Retina (tissue), 1 donor: ENCODE measurements around the gene POLR2I.
"Not testable (repeated sequence)": the region's sequence is repeated elsewhere in the genome, so short reads cannot be mapped to it uniquely, and the experiment has no call there.

ENCODE experiments used
- DNase-seq: peaks from one replicate; pipeline ENCODE4 v3.0.0-alpha.2; 2016

The POLR2I gene

DNA sequence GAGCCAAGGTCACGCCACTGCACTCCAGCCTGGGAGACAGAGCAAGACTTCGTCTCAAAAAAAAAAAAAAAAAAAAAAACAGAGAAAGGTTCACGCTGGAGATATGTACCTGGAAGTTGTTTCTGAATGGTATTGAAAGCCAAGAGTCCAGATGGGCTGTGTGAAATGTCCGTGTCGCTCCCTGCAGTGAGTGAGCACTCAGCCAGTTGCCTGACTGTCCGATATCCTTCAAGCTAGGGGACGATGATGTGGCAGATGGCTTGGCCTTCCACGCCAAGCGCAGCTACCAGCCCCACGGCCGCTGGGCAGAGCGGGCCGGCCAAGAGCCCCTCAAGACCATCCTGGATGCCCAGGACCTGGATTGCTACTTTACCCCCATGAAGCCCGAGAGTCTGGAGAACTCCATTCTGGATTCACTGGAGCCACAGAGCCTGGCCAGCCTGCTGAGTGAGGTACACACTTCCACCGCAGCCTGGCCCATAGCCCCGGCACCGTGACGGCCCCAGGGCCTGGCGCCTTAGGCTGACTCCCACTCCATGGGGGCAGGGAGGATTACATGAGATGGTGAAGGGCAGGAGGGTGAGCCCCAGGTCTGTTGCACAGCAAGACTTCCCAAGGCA, 15.4 kb downstream of the POLR2I start:
- DNase-seq, result no peak

DNA sequence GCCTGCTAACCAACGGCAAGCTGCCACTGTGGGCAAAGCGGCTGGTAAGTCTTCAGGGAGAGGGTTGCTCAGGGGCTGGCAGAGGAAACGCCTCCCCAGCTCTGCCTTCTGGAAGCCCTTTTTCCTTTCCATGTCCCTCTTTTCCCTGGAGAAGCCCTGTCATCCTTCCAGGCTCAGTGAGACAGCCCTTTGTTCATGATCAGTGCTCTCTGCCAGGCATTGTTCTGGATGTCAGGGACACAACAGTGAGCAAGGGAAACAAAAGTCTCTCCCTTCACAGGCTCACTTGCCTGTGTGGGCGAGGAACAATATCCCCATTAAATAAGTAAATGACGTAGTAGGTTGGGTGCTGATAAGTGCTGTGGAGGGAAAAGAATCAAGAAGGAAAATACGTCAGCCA, 17.6 kb downstream of the POLR2I start:
- no peak for DNase-seq

DNA sequence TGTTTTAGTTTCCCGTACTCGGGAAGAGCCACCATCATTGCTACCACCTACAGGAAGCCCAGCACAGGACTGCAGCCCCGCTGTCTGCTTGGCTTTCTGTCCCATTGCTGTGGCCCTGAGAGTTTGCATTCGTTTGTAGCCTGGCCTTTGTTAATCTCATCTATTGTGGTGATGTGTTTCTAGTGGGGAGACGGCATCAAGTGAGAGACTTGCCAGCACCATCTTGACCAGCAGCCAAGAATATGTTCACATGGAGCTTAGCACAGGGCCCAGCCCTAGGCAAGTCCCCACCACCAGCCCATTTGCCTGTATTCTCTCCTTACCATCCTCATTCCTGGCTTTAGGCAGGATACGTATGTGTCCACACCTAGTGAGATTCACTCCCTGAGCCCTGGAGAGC, 21.0 kb downstream of the POLR2I start:
- DNase-seq, result no peak

- DNase-seq, result no peak
Measured at GRCh38 chr19:36093146-36093662, 21.5 kb downstream of the POLR2I start.

DNA sequence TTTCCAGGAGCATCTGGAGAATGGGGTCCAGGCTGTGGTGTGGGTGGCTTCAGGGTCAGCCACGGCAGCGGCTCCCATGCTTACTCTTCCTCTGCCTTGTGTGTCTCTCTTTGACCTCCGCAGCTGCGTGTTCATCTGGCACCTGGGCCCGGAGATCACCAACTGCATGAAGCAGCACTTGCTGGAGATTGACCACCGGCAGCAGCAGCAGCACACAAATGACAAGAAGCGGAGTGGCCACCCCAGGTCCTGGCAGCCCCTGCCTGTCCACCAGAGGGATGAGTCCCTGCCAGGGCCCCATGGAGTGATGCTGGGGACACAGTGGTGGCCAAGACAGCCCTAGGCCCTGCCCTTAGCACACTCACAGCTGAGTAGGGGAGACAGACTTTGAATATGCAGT, 22.1 kb downstream of the POLR2I start:
- DNase-seq, result no peak

DNA sequence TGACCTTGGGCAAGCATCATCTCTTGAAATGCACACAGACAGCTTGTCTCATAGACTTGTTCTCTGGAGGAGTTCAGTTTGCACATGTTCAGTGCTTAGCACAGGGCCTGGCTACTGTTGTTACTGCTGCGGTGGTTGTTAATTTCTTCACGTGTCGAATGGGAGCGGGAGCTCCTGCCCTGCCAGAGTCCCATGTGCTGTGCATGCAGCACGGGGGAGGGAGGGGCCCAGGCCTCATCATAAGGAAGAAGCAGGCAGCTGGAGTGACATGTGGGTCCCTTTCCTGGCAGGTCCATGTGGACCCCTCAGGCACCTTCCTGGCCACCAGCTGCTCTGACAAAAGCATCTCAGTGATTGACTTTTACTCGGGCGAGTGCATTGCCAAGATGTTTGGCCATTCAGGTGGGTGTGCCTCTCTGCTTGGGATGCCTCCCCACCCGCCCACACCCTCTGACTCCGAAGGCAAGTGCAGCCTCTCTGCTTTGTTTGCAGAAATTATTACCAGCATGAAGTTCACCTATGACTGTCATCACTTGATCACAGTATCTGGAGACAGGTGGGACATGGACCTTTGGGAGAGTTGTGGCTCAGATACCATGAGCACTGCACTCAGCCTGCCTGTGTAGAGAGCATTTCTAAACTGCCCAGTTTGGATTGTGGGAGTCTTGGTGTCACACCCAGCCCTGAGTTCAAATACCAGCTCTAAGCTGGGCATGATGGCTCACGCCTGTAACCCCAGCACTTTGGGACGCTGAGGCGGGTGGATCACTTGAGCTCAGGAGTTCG, 23.6 kb downstream of the POLR2I start:
- no peak for DNase-seq

DNA sequence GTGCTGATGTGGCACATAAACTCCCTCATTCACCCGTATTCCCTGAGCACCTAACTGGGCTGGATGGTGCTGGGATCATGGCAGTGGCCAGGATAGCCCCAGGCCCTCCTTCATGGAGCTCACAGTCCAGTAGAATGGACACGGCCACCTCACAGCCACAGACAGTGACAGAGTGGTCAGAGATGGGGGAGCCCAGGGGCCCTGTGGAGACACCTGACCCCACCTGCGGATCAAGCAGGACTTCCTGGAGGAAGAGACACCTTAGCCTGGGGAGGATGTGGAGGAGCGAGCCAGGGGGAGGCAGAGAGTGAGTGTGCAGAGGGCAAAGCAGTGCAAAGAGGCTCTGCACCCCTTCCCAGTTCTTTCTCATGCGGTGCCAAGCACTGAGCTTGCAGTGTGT, 24.8 kb downstream of the POLR2I start:
- no peak for DNase-seq

DNA sequence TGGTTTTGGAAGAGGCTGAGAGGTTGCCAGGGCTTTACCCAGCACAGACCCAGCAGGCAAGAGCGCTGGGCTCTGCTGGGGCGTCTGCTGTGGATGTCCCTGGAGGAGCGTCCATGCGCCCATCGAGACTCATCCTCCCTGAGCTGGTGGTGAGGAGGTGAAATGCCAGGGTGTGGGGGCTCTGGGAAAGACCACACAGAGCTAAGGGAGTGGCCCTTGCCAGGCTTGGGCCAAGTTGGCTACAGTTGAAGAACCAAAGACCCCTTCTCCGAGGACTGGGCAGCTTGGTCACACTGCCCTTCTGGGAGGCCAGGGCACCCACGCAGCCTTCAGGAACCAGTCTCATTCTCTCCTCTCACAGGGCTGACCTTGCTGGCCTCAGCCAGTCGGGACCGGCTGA, 28.3 kb downstream of the POLR2I start:
- DNase-seq, result no peak

DNA sequence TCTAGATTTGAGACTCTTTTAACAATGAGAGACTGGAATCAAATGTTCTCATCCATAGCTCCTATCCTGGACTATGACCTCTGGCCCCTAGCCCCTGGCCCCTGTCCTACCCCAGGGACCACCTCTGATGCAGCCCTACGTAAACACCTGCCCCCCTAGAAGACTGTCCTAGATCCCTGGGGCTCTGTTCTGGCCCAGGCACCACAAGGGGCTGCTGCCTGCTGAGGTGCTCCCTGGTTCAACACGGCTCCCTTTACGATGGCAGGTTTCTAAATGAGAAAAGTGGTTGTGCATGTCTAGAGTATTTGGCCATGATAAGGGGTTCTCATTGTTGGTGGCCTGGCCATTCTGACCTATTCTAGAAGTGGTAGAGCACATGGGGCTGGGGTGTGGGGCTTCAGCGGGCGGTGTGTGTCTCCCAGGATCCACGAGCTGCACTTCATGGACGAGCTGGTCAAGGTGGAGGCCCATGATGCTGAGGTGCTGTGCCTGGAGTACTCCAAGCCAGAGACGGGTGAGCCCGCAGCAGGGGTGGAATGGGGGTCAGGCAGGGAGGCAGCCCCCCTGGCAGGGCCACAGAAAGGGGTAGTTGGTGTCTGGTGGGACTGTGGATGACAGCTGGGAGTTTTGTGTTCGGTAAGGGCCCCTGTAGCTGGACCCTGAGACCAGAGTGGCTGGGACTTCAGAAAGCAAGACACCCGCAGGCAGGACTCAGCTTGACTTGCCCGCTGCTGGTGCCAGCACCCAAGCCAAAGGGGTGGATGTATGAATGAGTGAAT, 30.3 kb downstream of the POLR2I start:
- DNase-seq, result no peak

DNA sequence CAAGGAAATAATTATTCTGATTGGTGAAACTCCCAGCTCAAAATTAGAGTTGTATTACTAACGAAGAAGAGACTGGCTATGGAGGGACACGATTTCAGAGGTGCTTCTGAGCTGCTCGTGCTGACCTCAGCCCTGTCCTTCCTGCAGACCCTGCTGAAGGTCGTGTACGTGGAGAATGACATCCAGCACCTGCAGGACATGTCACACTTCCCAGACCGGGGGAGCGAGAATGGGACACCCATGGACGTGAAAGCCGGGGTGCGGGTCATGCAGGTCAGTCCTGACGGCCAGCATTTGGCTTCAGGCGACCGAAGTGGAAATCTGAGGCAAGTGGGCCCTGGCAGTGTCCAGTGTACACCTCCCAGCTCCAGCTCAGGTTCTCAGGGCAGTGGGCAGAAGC, 31.8 kb downstream of the POLR2I start:
- no peak for DNase-seq

DNA sequence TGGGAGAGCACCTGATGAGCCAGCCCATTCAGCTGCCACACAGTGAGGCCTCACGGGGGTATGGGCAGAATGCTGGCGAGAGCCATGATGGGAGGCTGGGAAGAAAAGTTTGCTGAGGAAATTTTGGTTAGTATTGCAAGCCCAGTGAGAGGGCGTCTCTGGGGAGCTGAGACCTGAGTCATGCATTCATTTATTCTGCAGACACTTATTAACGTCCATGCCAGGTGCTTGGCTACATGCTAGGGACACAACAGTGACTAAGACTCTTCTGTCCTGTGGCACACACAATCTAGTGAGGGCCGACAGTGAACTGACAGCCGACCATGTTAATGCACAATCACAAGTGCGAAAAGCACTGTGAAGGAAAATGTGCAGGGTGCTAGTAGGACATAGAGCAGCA, 32.8 kb downstream of the POLR2I start:
- DNase-seq, result no peak

- no peak for DNase-seq
Measured at GRCh38 chr19:36081385-36081784, 33.3 kb downstream of the POLR2I start.

GRCh38 chr19:36079389-36079945, 35.2 kb downstream of the POLR2I start:
- no peak for DNase-seq

- no peak for DNase-seq
Measured at GRCh38 chr19:36073121-36073876, 41.4 kb downstream of the POLR2I start.

DNA sequence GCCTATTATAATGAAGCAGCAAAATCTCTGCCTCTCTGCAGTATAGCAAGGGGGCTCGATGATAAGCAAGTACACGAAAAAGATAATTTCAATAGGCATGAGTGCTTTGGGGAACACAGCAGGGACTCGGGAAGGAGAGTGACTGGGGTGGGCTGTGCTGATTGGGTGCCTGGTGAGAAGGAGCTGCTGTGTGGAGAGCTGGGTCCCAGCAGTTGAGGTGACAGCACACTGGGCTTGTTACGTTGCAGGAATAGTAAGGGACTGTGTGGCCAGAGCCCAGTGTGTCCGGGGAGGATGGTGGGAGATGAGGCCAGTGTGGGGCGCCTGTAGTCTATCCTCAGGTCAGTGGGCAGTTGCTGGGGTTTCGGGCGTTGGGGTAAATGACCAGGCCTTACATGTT, 42.6 kb downstream of the POLR2I start:
- DNase-seq, result no peak

DNA sequence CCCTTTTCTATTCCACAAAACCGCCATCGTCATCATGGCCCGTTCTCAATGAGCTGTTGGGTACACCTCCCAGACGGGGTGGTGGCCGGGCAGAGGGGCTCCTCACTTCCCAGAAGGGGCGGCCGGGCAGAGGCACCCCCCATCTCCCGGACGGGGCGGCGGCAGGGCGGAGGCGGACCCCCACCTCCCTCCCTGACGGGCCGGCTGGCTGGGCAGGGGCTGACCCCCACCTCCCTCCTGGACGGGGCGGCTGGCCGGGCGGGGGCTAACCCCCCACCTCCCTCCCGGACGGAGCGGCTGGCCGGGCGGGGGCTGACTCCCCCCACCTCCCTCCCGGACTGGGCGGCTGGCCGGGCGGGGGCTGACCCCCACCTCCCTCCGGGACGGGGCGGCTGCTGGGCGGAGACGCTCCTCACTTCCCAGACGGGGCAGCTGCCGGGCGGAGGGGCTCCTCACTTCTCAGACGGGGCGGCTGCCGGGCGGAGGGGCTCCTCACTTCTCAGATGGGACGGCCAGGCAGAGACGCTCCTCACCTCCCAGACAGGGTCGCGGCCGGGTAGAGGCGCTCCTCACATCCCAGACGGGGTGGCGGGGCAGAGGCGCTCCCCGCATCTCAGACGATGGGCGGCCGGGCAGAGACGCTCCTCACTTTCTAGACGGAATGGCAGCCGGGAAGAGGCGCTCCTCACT, 45.7 kb downstream of the POLR2I start:
- not testable (repeated sequence) for DNase-seq

- DNase-seq, result no peak
Measured at GRCh38 chr19:36067681-36068080, 47.0 kb downstream of the POLR2I start.

- DNase-seq, result no peak
Measured at GRCh38 chr19:36064826-36065225, 49.8 kb downstream of the POLR2I start.
